GM18499 (cell line): ENCODE results near the gene CCKAR.

Experiments
- ATAC-seq: cut with Tn5 transposase; IDR thresholded peaks from one replicate; pipeline ENCODE4 v1.9.1; 2021; ENCODE audit warnings: moderate number of reproducible peaks; ENCODE audit not compliant: insufficient read depth, unreplicated experiment

CCKAR gene

GRCh38 chr4:26491449-26492170 lies 1.3 kb upstream of the CCKAR start:
- no peak for ATAC-seq

GRCh38 chr4:26490960-26491284 lies 638 bp upstream of the CCKAR start:
- no peak for ATAC-seq

GRCh38 chr4:26489101-26489985 lies 941 bp downstream of the CCKAR start:
- no peak for ATAC-seq

- no peak for ATAC-seq
Measured at GRCh38 chr4:26485684-26486083, 4.6 kb downstream of the CCKAR start.

- no peak for ATAC-seq
Measured at GRCh38 chr4:26484516-26484915, 5.8 kb downstream of the CCKAR start.

GRCh38 chr4:26484032-26484515 lies 6.2 kb downstream of the CCKAR start:
- ATAC-seq = no peak

GRCh38 chr4:26482508-26483462 lies 7.5 kb downstream of the CCKAR start:
- ATAC-seq = no peak

GRCh38 chr4:26478330-26478729 lies 12.0 kb downstream of the CCKAR start:
- ATAC-seq = no peak

- ATAC-seq = no peak
Measured at GRCh38 chr4:26476545-26476944, 13.7 kb downstream of the CCKAR start.

- no peak for ATAC-seq
Measured at GRCh38 chr4:26475716-26476115, 14.6 kb downstream of the CCKAR start.

- no peak for ATAC-seq
Measured at GRCh38 chr4:26474551-26474950, 15.7 kb downstream of the CCKAR start.

GRCh38 chr4:26473893-26474292 lies 16.4 kb downstream of the CCKAR start:
- ATAC-seq = no peak

- ATAC-seq = no peak
Measured at GRCh38 chr4:26471890-26472289, 18.4 kb downstream of the CCKAR start.

GRCh38 chr4:26468977-26469376 lies 21.3 kb downstream of the CCKAR start:
- ATAC-seq = no peak

- no peak for ATAC-seq
Measured at GRCh38 chr4:26468283-26468949, 21.9 kb downstream of the CCKAR start.

GRCh38 chr4:26467724-26468123 lies 22.6 kb downstream of the CCKAR start:
- no peak for ATAC-seq

- no peak for ATAC-seq
Measured at GRCh38 chr4:26466578-26467270, 23.6 kb downstream of the CCKAR start.

GRCh38 chr4:26464420-26465095 lies 25.7 kb downstream of the CCKAR start:
- ATAC-seq = no peak

GRCh38 chr4:26463386-26463785 lies 26.9 kb downstream of the CCKAR start:
- no peak for ATAC-seq
